K562 (cell line): ENCODE results near the gene ANKRD34A. TPM values are rescaled to one million over a fixed set of nuclear protein-coding genes. Genes with fewer than 3 reads are reported as not detected.

Experiments used
- GABPA ChIP-seq: fragments of 200-800 bp; sonication (Bioruptor generic); conservative IDR thresholded peaks from 2 replicates; pipeline ENCODE4 v1.6.1; 2016; ENCODE audit warnings: low read depth, missing genetic modification characterization, missing compliant biosample characterization
- HDAC3 ChIP-seq: fragments of 450-650 bp; IDR thresholded peaks from 2 replicates; pipeline ENCODE4 v1.6.1; 2018; ENCODE audit warnings: borderline replicate concordance, mild to moderate bottlenecking, moderate library complexity; ENCODE audit not compliant: partially characterized antibody
- HNRNPLL ChIP-seq: fragments of 200-400 bp; formaldehyde crosslinking; IDR thresholded peaks from 2 replicates; pipeline ENCODE4 v1.6.1; 2017; ENCODE audit warnings: low read length, low read depth, mild to moderate bottlenecking; ENCODE audit not compliant: poor library complexity, severe bottlenecking
- IRF2 ChIP-seq: sonication (generic); formaldehyde crosslinking; IDR thresholded peaks from 2 replicates; pipeline ENCODE4 v1.8.1; 2022; ENCODE audit warnings: mild to moderate bottlenecking, missing genetic modification reagents
- MEF2D ChIP-seq: conservative IDR thresholded peaks from 2 replicates; pipeline ENCODE4 v1.6.1; 2016; ENCODE audit warnings: low read depth, missing genetic modification characterization, missing compliant biosample characterization
- NCOR1 ChIP-seq: fragments of 450-650 bp; IDR thresholded peaks from 2 replicates; pipeline ENCODE4 v1.6.1; 2016; ENCODE audit warnings: mild to moderate bottlenecking, moderate library complexity
- PRMT5 ChIP-seq: sonication (generic); formaldehyde crosslinking; IDR thresholded peaks from 2 replicates; pipeline ENCODE4 v1.5.0; 2020; ENCODE audit warnings: missing genetic modification reagents
- PTBP1 ChIP-seq: fragments of 200-400 bp; formaldehyde crosslinking; IDR thresholded peaks from 2 replicates; pipeline ENCODE4 v1.6.1; 2017; ENCODE audit warnings: low read depth, low read length
- RBM22 ChIP-seq: fragments of 200-400 bp; formaldehyde crosslinking; IDR thresholded peaks from 2 replicates; pipeline ENCODE4 v1.6.1; 2018; ENCODE audit warnings: low read length, low read depth; ENCODE audit not compliant: poor library complexity, severe bottlenecking
- SIN3A ChIP-seq, 2 experiments: fragments of 150-350 bp in 1 of 2; IDR thresholded peaks; 2 replicates each; pipeline ENCODE4 v1.6.1; 2011 to 2016; ENCODE audit warnings: borderline replicate concordance in 2 of 2, low read depth in 2 of 2, low read length in 2 of 2, mild to moderate bottlenecking in 2 of 2, moderate library complexity in 2 of 2; ENCODE audit not compliant: control insufficient read depth in 1 of 2
- SMARCC2 ChIP-seq: fragments of 450-650 bp; IDR thresholded peaks from 2 replicates; pipeline ENCODE4 v1.6.1; 2017; ENCODE audit warnings: antibody characterized with exemption, moderate library complexity, mild to moderate bottlenecking, low read depth
- SREBF2 ChIP-seq: sonication (generic); formaldehyde crosslinking; IDR thresholded peaks from 2 replicates; pipeline ENCODE4 v1.4.0; 2020; ENCODE audit warnings: mild to moderate bottlenecking, missing genetic modification reagents
- YBX1 ChIP-seq: fragments of 450-650 bp; IDR thresholded peaks from 2 replicates; pipeline ENCODE4 v1.7.1; 2016; ENCODE audit warnings: mild to moderate bottlenecking
- ZNF253 ChIP-seq: fragments of 250-450 bp; sonication (Bioruptor Pico); conservative IDR thresholded peaks from 2 replicates; pipeline ENCODE4 v1.6.1; 2021; ENCODE audit warnings: mild to moderate bottlenecking
- ZNF263 ChIP-seq: sonication (generic); formaldehyde crosslinking; IDR thresholded peaks from 2 replicates; pipeline ENCODE4 v1.8.0; 2022; ENCODE audit warnings: mild to moderate bottlenecking, missing genetic modification reagents, borderline replicate concordance
- ZNF75A ChIP-seq: fragments of 450-650 bp; formaldehyde crosslinking; IDR thresholded peaks from 2 replicates; pipeline ENCODE4 v1.4.0; 2020; ENCODE audit warnings: mild to moderate bottlenecking
- polyA plus RNA-seq, 8 experiments: library from polyadenylated mRNA; depleted of rRNA in 4 of 8; stranded (reverse) in 5 of 8; unstranded in 3 of 8; fragments of >200 nt; fragmentation: Nextera tagmentation in 2 of 8; fragmentation: Illumina TruSeq in 1 of 8; extraction: Ambion mirVana in 2 of 8; extraction: Trizol in 1 of 8; gene quantifications; 2 replicates each; pipeline versions ENCODE4 v1.2.1 to v1.2.3, GENCODE V29; 2011 to 2014; ENCODE audit warnings: inconsistent platforms in 1 of 8, missing spikeins in 1 of 8
- total RNA-seq, 7 experiments: library from RNA; depleted of rRNA in 6 of 7; stranded (reverse); fragments of >200 nt in 6 of 7; fragmentation: Illumina TruSeq in 2 of 7; extraction: Trizol in 2 of 7; gene quantifications; 2 replicates each; pipeline versions ENCODE4 v1.2.1 to v1.2.3, GENCODE V29; 2011 to 2021; ENCODE audit warnings: low replicate concordance in 1 of 7
- TF ChIP-seq, protein P1 (sequence below): fragments of 450-650 bp; IDR thresholded peaks from 2 replicates; pipeline ENCODE4 v1.7.0; 2016; ENCODE audit warnings: borderline replicate concordance
- TF ChIP-seq, protein P2 (sequence below): fragments of 250-450 bp; sonication (Bioruptor Pico); IDR thresholded peaks from 2 replicates; pipeline ENCODE4 v1.4.0; 2020; ENCODE audit warnings: mild to moderate bottlenecking, moderate library complexity
- TF ChIP-seq, protein P3 (sequence below): fragments of 450-650 bp; formaldehyde crosslinking; conservative IDR thresholded peaks from 2 replicates; pipeline ENCODE4 v1.4.0; 2022; ENCODE audit warnings: mild to moderate bottlenecking, missing genetic modification characterization
- TF ChIP-seq, protein P4 (sequence below): sonication (generic); formaldehyde crosslinking; IDR thresholded peaks from 2 replicates; pipeline ENCODE4 v1.9.0; 2022; ENCODE audit warnings: mild to moderate bottlenecking, missing genetic modification reagents

Gene ANKRD34A
- total and polyA plus RNA-seq, 9 of the 15 experiments (the other 6 are each of a cell fraction or from before 2014, with no cell fraction given), result 0.06 to 1.6 (median 0.43) TPM

DNA sequence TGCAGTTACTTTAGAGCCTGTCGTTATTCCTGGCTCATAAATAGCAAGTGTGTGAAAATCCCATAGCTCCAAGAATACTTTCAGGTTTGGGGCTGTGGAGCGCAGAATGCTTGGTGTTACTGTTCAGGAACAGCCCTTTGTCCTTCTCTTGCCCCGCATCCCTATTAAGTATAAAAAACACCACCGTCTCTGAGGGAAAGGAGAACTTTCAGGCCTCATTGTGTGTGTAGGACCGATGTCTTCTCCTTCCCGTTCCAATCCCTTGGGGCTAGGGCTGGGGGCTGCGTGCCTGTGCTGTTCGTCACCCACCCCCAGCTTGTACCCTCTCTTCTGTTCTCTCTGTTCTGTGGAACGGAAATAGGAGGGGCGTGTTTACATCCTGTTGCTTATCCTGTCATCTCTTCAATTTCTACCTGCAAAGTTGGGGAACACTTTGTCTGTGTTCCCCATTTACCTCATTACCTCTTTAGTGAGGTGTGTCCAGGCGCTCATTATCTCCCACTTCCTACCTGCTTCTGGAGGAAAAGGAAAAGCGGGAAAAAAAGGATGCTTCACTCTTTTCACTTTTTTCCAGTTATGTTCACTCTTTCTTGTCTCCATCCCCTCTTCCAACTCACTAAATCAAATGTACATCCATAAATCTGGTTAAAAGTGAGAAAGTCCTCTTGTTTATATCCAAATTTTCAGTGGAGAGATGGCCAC, 32.8 kb upstream of the ANKRD34A start (continued):
- TF ChIP-seq HNRNPLL (no peak), ZNF253 (CRISPR knock-in tag) (0 out of 2 replicates have a peak, but pooled peaks have one; percentile 57), PTBP1 (no peak), ZNF75A (CRISPR knock-in tag) (no peak), RBM22 (no peak), SREBF2 (CRISPR knock-in tag) (no peak), SIN3A (IDR thresholded peaks at IDR 0.05; ENCODE audit: borderline replicate concordance in 2 of 2, control insufficient read depth in 1 of 2, low read depth in 2 of 2, low read length in 2 of 2) (no peak), GABPA (tag) (peak; percentile 73), ZNF263 (no peak), YBX1 (no peak), IRF2 (CRISPR knock-in tag) (no peak), NCOR1 (0 out of 2 replicates have a peak, but pooled peaks have one; percentile 12), SMARCC2 (0 out of 2 replicates have a peak, but pooled peaks have one; percentile 41), HDAC3 (no peak), PRMT5 (no peak), MEF2D (tag) (no peak)
- TF ChIP-seq, protein P1, sequence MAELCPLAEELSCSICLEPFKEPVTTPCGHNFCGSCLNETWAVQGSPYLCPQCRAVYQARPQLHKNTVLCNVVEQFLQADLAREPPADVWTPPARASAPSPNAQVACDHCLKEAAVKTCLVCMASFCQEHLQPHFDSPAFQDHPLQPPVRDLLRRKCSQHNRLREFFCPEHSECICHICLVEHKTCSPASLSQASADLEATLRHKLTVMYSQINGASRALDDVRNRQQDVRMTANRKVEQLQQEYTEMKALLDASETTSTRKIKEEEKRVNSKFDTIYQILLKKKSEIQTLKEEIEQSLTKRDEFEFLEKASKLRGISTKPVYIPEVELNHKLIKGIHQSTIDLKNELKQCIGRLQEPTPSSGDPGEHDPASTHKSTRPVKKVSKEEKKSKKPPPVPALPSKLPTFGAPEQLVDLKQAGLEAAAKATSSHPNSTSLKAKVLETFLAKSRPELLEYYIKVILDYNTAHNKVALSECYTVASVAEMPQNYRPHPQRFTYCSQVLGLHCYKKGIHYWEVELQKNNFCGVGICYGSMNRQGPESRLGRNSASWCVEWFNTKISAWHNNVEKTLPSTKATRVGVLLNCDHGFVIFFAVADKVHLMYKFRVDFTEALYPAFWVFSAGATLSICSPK, result no peak
- TF ChIP-seq, protein P2, sequence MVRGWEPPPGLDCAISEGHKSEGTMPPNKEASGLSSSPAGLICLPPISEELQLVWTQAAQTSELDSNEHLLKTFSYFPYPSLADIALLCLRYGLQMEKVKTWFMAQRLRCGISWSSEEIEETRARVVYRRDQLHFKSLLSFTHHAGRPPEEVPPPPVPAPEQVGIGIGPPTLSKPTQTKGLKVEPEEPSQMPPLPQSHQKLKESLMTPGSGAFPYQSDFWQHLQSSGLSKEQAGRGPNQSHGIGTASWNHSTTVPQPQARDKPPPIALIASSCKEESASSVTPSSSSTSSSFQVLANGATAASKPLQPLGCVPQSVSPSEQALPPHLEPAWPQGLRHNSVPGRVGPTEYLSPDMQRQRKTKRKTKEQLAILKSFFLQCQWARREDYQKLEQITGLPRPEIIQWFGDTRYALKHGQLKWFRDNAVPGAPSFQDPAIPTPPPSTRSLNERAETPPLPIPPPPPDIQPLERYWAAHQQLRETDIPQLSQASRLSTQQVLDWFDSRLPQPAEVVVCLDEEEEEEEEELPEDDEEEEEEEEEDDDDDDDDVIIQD, result no peak
- TF ChIP-seq, protein P3, sequence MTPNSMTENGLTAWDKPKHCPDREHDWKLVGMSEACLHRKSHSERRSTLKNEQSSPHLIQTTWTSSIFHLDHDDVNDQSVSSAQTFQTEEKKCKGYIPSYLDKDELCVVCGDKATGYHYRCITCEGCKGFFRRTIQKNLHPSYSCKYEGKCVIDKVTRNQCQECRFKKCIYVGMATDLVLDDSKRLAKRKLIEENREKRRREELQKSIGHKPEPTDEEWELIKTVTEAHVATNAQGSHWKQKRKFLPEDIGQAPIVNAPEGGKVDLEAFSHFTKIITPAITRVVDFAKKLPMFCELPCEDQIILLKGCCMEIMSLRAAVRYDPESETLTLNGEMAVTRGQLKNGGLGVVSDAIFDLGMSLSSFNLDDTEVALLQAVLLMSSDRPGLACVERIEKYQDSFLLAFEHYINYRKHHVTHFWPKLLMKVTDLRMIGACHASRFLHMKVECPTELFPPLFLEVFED (CRISPR knock-in tag), result 0 out of 2 replicates have a peak, but pooled peaks have one; percentile 9
- TF ChIP-seq, protein P4, sequence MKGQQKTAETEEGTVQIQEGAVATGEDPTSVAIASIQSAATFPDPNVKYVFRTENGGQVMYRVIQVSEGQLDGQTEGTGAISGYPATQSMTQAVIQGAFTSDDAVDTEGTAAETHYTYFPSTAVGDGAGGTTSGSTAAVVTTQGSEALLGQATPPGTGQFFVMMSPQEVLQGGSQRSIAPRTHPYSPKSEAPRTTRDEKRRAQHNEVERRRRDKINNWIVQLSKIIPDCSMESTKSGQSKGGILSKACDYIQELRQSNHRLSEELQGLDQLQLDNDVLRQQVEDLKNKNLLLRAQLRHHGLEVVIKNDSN, result no peak
